GM06990 (cell line): ENCODE results near the gene MAML1.

ENCODE experiments used
- DNase-seq: peaks from one replicate; pipeline ENCODE4 v3.0.0-alpha.2; 2011; ENCODE audit not compliant: insufficient read length; ENCODE audit errors: extremely low read depth
- H3K27me3 ChIP-seq: replicated peaks from 2 replicates; pipeline ENCODE4 v1.6.0; 2011; ENCODE audit warnings: low read length; ENCODE audit not compliant: control insufficient read depth, insufficient read depth
- H3K36me3 ChIP-seq: 2 replicates; pipeline ENCODE4 v1.5.1; 2011; ENCODE audit warnings: low read length; ENCODE audit not compliant: control insufficient read depth, insufficient read depth
- H3K4me3 ChIP-seq: replicated peaks from 2 replicates; pipeline ENCODE4 v1.5.1; 2011; ENCODE audit warnings: low read depth, mild to moderate bottlenecking, control low read depth, low read length
- CTCF ChIP-seq: IDR thresholded peaks from 2 replicates; pipeline ENCODE4 v1.5.1; 2011; ENCODE audit warnings: low read length, control low read depth, mild to moderate bottlenecking, inconsistent platforms; ENCODE audit not compliant: insufficient read depth, poor library complexity, severe bottlenecking

The MAML1 gene

GRCh38 chr5:179797741-179798140, 65.1 kb downstream of the MAML1 start:
- no peak for DNase-seq
- Histone ChIP-seq H3K4me3 (no peak overlapping the region), H3K36me3 (peaks cover 15% of the 10 kb centered on the region), H3K27me3 (no peaks in the 10 kb centered on the region)
- TF ChIP-seq CTCF = no peak

- DNase-seq = no peak
- no peak for TF ChIP-seq CTCF
- Histone ChIP-seq H3K27me3 (no peaks in the 10 kb centered on the region), H3K4me3 (no peak overlapping the region), H3K36me3 (peaks cover 15% of the 10 kb centered on the region)
Measured at GRCh38 chr5:179798144-179798770, 65.6 kb downstream of the MAML1 start.

- H3K36me3 ChIP-seq = peaks cover 15% of the 10 kb centered on the region
- no peak for DNase-seq
- TF ChIP-seq CTCF = no peak
- H3K27me3 ChIP-seq = no peaks in the 10 kb centered on the region
- H3K4me3 ChIP-seq = no peak overlapping the region
Measured at GRCh38 chr5:179798771-179799643, 66.4 kb downstream of the MAML1 start.

GRCh38 chr5:179799644-179799973, 67.0 kb downstream of the MAML1 start:
- Histone ChIP-seq H3K27me3 (no peaks in the 10 kb centered on the region), H3K4me3 (no peak overlapping the region), H3K36me3 (peaks cover 15% of the 10 kb centered on the region)
- no peak for TF ChIP-seq CTCF
- no peak for DNase-seq

GRCh38 chr5:179800071-179800695, 67.6 kb downstream of the MAML1 start:
- DNase-seq = no peak

More at GRCh38 chr5:179800071-179800695, 67.6 kb downstream of the MAML1 start:
- Histone ChIP-seq H3K4me3 (no peak overlapping the region), H3K36me3 (peaks cover 15% of the 10 kb centered on the region), H3K27me3 (no peaks in the 10 kb centered on the region)
- TF ChIP-seq CTCF = no peak
